Raji (cell line): ENCODE data around the gene PABPC3.

Experiments
- POLR2A ChIP-seq: IDR thresholded peaks from 2 replicates; pipeline ENCODE4 v1.6.1; 2011; ENCODE audit warnings: low read depth, low read length, control low read depth; ENCODE audit not compliant: insufficient read depth

Gene PABPC3

DNA sequence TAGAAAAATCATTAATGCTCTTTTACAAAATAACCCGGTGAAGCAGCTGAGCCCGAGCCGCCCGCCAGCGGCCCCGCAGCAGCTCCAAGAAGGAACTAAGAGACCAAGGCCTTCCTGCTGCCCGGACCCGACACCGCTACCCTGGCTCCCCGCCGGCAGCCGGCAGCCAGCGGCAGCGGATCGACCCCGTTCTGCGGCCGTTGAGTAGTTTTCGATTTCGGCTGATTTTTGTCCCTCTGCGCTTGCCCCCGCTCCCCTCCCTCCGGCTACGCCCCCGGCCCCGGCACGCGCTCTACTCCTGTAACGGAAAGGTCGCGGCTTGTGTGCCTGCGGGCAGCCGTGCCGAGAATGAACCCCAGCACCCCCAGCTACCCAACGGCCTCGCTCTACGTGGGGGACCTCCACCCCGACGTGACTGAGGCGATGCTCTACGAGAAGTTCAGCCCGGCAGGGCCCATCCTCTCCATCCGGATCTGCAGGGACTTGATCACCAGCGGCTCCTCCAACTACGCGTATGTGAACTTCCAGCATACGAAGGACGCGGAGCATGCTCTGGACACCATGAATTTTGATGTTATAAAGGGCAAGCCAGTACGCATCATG lies at the start of gene PABPC3:
PABPC3 (plus strand) TSS at position 286 of the 603 bp plus-strand sequence; CDS start at position 349, 63 bp downstream.
- TF ChIP-seq POLR2A: no peak

DNA sequence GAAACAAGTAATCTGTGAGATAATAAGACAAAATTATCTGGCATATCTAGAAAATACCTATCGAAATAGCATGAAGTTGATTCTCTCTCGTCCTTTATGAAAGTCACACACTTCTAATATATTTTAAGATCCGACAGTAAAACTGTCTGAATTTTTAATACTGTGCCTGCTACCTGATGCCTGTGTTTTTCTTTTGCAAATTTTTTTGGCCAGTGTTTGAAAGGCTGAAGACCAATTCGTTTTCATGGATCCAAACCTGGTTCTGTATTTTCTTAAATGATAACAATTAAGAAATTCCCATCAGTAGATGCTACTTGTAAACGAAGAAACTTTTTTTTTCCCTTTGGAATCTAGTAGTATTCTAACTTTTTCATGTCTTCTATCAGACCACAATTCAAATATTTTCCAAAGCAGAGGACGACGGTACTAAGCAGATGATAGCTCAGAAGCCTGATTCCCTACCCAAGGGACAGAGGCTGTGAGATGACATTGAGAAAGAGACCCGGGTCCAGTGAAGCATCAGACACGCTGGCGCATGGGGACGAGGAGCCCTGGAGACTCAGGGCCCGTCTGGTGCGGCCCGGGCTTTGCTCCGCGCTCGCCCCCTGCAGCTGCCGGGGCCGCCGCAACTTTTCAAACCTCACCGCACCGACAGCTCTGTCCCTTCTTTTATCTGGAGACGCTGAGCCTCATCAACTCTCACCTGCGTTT lies 49.5 kb upstream of the PABPC3 start:
- TF ChIP-seq POLR2A: no peak

DNA sequence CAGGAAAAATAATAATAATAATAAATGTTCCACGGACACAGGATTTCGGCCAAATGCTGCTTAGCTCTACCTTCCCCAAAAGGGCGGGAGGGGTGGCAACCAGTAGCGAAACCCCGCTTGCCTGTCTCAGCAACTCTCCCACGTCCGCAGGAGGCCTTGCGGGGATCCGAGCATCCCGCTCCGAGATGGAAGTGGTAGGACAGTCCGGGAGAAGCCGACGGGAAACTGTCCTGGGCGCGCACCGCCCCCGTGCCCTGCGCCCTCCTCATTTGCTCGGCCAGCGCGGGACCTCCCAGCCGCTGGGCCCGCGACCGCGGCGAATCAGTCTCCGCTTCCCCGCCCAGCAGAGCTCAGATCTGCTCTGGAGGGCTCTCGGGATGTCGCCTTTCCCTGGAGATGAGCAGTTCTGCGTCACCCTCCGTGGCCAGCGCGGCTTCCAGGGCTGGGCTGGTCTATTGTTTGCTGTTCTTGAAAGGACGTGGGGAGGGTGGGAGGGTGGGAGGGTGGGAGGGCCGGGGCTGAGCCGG lies 48.9 kb upstream of the PABPC3 start:
- no peak for TF ChIP-seq POLR2A

DNA sequence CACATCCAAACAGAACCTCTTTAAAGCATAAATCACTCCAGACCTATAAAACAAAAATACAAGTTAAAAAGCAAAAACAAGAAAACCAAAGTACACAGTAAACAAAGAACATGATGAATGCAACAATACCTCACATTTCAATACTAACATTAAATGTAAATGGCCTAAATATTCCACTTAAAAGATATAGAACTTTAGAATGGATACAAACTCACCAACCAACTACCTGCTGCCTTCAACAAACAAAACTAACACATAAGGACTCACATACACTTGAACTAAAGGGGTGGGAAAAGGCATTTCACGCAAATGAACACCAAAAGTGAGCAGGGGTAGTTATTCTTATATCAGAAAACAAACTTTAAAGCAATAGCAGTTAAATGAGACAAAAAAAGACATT lies 44.9 kb upstream of the PABPC3 start:
- no peak for TF ChIP-seq POLR2A

DNA sequence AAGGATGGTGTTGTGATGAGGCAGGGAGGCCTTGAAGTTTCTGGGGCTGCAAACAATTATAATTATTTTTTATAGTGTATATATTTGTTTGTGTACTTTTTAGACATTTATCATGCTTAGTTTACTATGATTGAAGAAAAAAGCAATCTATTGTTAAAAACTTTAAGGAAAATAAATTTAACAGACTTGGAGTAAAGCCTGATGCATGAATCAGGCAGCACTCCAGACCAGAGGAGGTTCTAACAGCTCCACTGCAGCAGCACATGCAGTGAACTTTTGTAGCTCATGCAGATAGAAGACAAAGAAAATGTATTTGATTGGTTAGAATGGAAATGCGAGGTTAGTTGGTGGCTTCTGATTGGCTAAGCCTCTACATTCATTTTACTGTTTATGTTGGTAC lies 36.8 kb upstream of the PABPC3 start:
- TF ChIP-seq POLR2A: no peak

GRCh38 chr13:25059958-25060357 lies 36.0 kb upstream of the PABPC3 start:
- no peak for TF ChIP-seq POLR2A

- TF ChIP-seq POLR2A: no peak
Measured at GRCh38 chr13:25062479-25062878, 33.5 kb upstream of the PABPC3 start.

GRCh38 chr13:25064396-25064795 lies 31.5 kb upstream of the PABPC3 start:
- no peak for TF ChIP-seq POLR2A

DNA sequence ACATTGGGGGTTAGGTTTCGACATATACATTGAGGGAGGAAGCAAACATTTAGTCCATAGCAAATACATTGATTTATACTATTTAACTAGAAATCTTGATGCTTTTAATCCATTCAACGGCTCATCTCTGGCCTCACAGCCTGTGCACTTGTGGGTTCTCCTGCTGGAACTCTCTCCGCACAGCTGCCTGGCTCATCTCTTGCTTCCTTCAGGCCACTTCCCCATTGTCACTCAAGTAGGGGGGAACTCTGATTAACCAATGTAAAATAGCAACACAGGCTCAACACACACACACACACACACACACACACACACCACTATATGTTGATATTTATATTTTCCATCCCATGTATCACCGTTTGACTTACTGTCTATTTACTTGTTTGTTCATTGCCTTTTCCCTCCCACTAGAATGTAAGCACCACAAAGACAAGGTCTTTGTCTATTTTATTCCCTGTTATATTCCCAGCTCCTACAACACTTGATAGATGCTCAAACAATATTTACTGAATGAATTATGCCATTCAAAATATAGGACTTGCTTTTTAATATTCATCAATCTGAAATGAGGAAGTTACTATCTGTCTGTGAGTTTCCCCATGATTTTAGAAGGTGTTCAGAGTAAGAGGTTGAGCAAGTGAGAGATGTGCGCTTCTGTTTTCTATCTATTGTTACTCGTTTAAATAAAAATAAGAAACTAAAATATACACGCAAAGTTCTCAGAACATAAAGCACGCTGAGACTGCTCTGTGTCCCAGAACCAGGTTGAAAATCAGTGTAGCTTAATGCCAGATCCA lies 29.8 kb upstream of the PABPC3 start:
- no peak for TF ChIP-seq POLR2A

- TF ChIP-seq POLR2A: no peak
Measured at GRCh38 chr13:25067064-25067463, 28.9 kb upstream of the PABPC3 start.

DNA sequence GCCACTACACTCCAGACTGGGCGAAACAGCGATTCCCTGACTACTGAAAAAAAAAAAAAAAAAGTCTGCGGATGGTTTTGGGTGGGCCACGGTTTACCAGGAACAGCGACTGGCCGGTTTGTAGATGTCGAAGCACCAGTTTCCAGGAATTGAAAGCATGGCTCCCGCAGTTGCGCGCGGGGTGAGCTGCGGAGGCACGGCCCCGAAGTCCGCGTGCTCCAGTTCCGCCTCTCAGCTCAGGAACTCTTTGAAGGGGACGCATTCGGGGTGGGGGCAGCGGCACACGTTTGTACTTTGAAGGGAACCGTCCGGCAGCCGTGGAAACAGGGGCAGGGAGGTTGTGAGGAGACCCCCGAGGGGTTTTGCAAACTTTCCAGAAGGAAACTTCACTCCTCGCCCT lies 27.1 kb upstream of the PABPC3 start:
- no peak for TF ChIP-seq POLR2A

GRCh38 chr13:25069236-25069635 lies 26.7 kb upstream of the PABPC3 start:
- no peak for TF ChIP-seq POLR2A

DNA sequence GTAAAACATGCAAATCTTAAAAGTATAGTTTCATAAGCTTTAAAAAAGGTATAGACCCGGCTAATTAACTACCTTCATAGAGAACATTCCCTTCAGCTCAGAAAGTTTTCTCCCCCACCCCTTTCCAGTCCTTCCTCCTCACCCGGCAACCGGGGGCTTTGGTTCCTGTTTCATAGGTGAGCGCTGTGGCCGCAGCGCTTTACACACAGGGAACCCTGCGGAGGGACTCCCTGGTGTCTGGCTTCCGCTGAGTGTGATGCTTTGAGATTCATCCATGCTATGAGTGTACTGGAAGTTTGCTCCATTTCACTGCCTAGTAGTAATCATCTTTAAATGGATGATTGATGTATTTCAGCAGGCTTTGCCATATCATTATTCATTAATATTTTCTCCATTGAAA lies 26.0 kb upstream of the PABPC3 start:
- no peak for TF ChIP-seq POLR2A

- TF ChIP-seq POLR2A: no peak
Measured at GRCh38 chr13:25080773-25081172, 15.2 kb upstream of the PABPC3 start.

DNA sequence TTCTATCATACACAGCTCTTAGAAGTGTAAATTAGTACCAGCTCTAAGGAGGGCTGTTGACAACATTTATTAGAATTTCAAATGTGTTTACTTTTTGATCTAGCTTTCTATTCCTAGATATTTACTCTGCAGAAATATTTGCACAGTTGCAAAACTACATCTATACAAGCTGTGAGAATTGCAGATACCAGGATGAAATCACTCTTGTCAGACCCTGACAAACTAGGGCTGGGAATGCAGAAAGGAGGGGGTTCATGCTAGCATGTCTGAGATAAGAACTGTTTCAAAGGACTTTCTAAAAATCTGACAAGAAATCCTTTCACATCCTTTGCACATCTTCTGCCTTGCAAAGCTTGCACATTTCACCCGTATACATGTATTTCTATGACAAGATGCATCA lies 11.8 kb upstream of the PABPC3 start:
- no peak for TF ChIP-seq POLR2A

DNA sequence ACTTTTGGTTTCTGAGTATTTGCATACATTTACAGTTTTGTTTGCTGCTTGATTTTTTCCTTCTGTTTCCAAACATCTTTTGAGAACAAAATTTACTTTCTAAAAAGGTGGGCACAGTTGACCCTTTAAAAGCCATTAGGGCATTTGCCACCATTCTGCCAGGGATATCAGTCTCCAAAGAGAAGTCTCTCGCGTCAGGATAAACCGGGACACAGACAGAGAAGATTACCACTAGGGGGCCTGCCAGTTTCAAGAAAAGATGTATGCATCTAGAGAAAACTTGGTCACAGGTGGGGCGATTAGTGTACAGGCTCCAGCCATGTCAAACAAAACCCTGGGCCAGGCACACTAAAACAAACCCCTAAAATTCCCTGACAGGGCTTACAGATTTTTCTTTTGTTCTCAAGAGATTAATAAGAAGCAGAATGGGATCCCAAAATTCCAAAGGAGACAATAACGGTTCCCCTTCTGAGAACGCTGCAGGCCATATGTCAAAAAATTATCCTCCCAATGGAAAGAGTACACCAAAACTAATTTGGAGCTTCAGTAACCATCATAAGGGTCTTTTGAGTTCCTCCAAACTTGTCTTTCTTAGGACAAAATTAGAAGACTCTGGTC lies 10.7 kb upstream of the PABPC3 start:
- no peak for TF ChIP-seq POLR2A

GRCh38 chr13:25088562-25089221 lies 7.2 kb upstream of the PABPC3 start:
- TF ChIP-seq POLR2A: no peak
